ENCODE measurements around the gene TCERG1. TPM values are rescaled to one million over a fixed set of nuclear protein-coding genes. Genes with fewer than 3 reads are reported as not detected.

TCERG1 gene
- total and polyA plus RNA-seq, 9 of the 15 experiments (the other 6 are each of a cell fraction or from before 2014, with no cell fraction given): 50.3 to 148 (median 119) TPM

- TF ChIP-seq HMGXB4 (CRISPR knock-in tag; IDR thresholded peaks at IDR 0.05) (peak; percentile 91), SIN3A (IDR thresholded peaks at IDR 0.05; ENCODE audit: borderline replicate concordance in 2 of 2, control insufficient read depth in 1 of 2, low read depth in 2 of 2, low read length in 2 of 2) (no peak; a peak in 1 of 4 replicates), TAL1 (IDR thresholded peaks at IDR 0.05) (no peak), TCF7 (IDR thresholded peaks at IDR 0.05; ENCODE audit: borderline replicate concordance) (peak; percentile 21; the same call in 1 of the 2 replicates), ZBTB9 (CRISPR knock-in tag; IDR thresholded peaks at IDR 0.05) (peak; percentile 93), MECOM (CRISPR knock-in tag; IDR thresholded peaks at IDR 0.05) (peak; percentile 85), ZNF24 (IDR thresholded peaks at IDR 0.05) (no peak), SMARCC2 (IDR thresholded peaks at IDR 0.05; ENCODE audit: low read depth) (no peak), HDAC8 (tag; IDR thresholded peaks at IDR 0.05) (peak; percentile 93), ZNF699 (CRISPR knock-in tag; IDR thresholded peaks at IDR 0.05; ENCODE audit: insufficient replicate concordance) (no peak), CBX8 (IDR thresholded peaks at IDR 0.05; ENCODE audit: borderline replicate concordance, extremely low read depth, low read depth, low read length, poor library complexity, severe bottlenecking) (no peak), ZNF324 (CRISPR knock-in tag; IDR thresholded peaks at IDR 0.05) (no peak), ZNF780A (CRISPR knock-in tag; IDR thresholded peaks at IDR 0.05) (no peak), XRCC4 (IDR thresholded peaks at IDR 0.05; ENCODE audit: extremely low read depth, insufficient read depth, insufficient read length) (no peak), RBBP5 (IDR thresholded peaks at IDR 0.05; ENCODE audit: borderline replicate concordance, insufficient read depth, low read length, poor library complexity, severe bottlenecking) (peak; percentile 98), ARNT (IDR thresholded peaks at IDR 0.05) (peak; percentile 56 to 59), DACH1 (IDR thresholded peaks at IDR 0.05; ENCODE audit: partially characterized antibody) (no peak), ATF3 (IDR thresholded peaks at IDR 0.05) (no peak; the same call in 1 of the 2 replicates), ATF3 (CRISPR knock-in tag; conservative IDR thresholded peaks at IDR 0.05) (peak; percentile 51; the same call in 1 of the 2 replicates), ATF7 (IDR thresholded peaks at IDR 0.05) (peak; percentile 89), ZNF551 (CRISPR knock-in tag; IDR thresholded peaks at IDR 0.05) (no peak), PATZ1 (CRISPR knock-in tag; IDR thresholded peaks at IDR 0.05; ENCODE audit: borderline replicate concordance) (no peak)
Measured at GRCh38 chr5:146446861-146447733, at the start of gene TCERG1 (continued).
